Body of pancreas (tissue), 4 donors: Measurements from ENCODE around the gene SPATS2L. TPM values are rescaled to one million over a fixed set of nuclear protein-coding genes. Genes with fewer than 3 reads are reported as not detected.

Source experiments
- ATAC-seq: fragments of 150-250 bp; one replicate; pipeline ENCODE4 v1.9.1; 2016
- DNase-seq, 4 donors: peaks; one replicate each; pipeline ENCODE4 v3.0.0-alpha.2; 2019
- H3K27ac ChIP-seq, 4 donors: fragments of 200-600 bp; sonication (generic); 1 replicate in 3 of 4; 2 replicates in 1 of 4; pipeline versions ENCODE4 v1.5.1 to v1.6.1; 2016 to 2019; ENCODE audit warnings: mild to moderate bottlenecking in 1 of 4, mixed read lengths in 1 of 4, moderate library complexity in 1 of 4
- H3K27me3 ChIP-seq, 2 donors: fragments of 200-600 bp; sonication (generic); one replicate each; pipeline ENCODE4 v1.6.0; 2016; ENCODE audit warnings: mild to moderate bottlenecking in 1 of 2
- H3K36me3 ChIP-seq, 2 donors: fragments of 200-600 bp; sonication (generic); replicated peaks in 1 of 2; 2 replicates each; pipeline ENCODE4 v1.5.1; 2016; ENCODE audit warnings: low read depth in 2 of 2; ENCODE audit not compliant: insufficient read depth in 1 of 2
- H3K4me1 ChIP-seq: fragments of 200-600 bp; sonication (generic); one replicate; pipeline ENCODE4 v1.6.0; 2016
- H3K4me3 ChIP-seq, 2 donors: fragments of 200-600 bp; sonication (generic); 1 replicate in 1 of 2; 2 replicates in 1 of 2; pipeline ENCODE4 v1.5.1; 2016 to 2019
- H3K9me3 ChIP-seq, 3 donors: fragments of 200-600 bp; sonication (generic); 1 replicate in 2 of 3; 2 replicates in 1 of 3; pipeline ENCODE4 v1.5.1; 2016
- POLR2A ChIP-seq, 3 donors: fragments of 450-650 bp; IDR thresholded peaks; one replicate each; pipeline ENCODE4 v1.6.1; 2016; ENCODE audit warnings: antibody characterized with exemption in 3 of 3, mild to moderate bottlenecking in 2 of 3
- WGBS, 2 donors: methylation state at CpG; one replicate each; pipeline ENCODE4 v1.1.5; 2017; 5-methylcytosine and 5-hydroxymethylcytosine counted together
- intact Hi-C: fragments of 100-400 bp; cut with DNase I; formaldehyde crosslinking; loops from one replicate; pipeline ENCODE4 v1.15.1; 2023
- total RNA-seq, 2 donors: library from RNA; depleted of rRNA; stranded (reverse); fragments of >200 nt; gene quantifications; one replicate each; pipeline ENCODE4 v1.1.0, GENCODE V29; 2016
- TF ChIP-seq, protein P1 (sequence below), 7 experiments: fragments of 450-650 bp in 4 of 7; fragments of 200-600 bp in 3 of 7; sonication (generic) in 3 of 7; IDR thresholded peaks; one replicate each; pipeline ENCODE4 v1.5.1; 2016 to 2019; ENCODE audit warnings: antibody characterized with exemption in 7 of 7

SPATS2L gene
- total RNA-seq, 2 donors from 2014 or later, result 39.2 to 49.8 TPM

- Histone ChIP-seq H3K27ac (peak overlapping the region in 2 of 4 donors; percentile 57 to 67), H3K4me3 (no peak overlapping the region), H3K9me3 (no peaks in the 10 kb centered on the region), H3K27me3 (no peaks in the 10 kb centered on the region), H3K36me3 (no peaks in the 10 kb centered on the region), H3K4me1 (peaks cover 31% of the 10 kb centered on the region)
- peak in 1 of 4 donors; percentile 11 for DNase-seq
- TF ChIP-seq, protein P1, sequence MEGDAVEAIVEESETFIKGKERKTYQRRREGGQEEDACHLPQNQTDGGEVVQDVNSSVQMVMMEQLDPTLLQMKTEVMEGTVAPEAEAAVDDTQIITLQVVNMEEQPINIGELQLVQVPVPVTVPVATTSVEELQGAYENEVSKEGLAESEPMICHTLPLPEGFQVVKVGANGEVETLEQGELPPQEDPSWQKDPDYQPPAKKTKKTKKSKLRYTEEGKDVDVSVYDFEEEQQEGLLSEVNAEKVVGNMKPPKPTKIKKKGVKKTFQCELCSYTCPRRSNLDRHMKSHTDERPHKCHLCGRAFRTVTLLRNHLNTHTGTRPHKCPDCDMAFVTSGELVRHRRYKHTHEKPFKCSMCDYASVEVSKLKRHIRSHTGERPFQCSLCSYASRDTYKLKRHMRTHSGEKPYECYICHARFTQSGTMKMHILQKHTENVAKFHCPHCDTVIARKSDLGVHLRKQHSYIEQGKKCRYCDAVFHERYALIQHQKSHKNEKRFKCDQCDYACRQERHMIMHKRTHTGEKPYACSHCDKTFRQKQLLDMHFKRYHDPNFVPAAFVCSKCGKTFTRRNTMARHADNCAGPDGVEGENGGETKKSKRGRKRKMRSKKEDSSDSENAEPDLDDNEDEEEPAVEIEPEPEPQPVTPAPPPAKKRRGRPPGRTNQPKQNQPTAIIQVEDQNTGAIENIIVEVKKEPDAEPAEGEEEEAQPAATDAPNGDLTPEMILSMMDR (IDR thresholded peaks at IDR 0.05), result no peak
- TF ChIP-seq POLR2A (IDR thresholded peaks at IDR 0.05), result no peak
- intact Hi-C loops, result no loop called here
- ATAC-seq, result peak; percentile 71
- WGBS, 2 donors, result 8 to 42% methylated on average over 5 of the region's 5 CpGs
These were observed 46.9 kb upstream of the SPATS2L start for GRCh38 chr2:200259577-200259957.

DNA sequence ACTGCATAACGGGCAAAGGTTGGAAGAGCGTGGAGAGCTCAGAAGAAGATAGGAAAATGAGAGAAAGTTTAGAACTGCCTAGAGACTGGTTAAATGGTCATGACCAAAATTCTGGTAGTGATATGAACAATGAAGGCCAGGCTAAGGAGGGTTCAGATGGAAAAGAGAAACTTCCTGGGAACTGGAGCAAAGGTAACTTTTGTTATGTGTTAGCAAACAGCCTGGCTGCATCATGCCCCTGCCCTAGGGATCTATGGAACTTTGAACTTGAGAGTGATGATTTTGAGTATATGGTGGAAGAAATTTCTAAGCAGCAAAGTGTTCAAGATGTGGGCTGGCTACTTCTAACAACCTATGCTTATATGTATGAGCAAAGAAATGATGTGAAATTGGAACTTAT lies 44.4 kb upstream of the SPATS2L start:
- DNase-seq (no peak), ATAC-seq (no peak)
- no peaks in the 10 kb centered on the region for H3K9me3 ChIP-seq
- H3K27me3 ChIP-seq, result no peaks in the 10 kb centered on the region
- peaks cover 26% of the 10 kb centered on the region for H3K4me1 ChIP-seq
- no peak overlapping the region for H3K27ac ChIP-seq
- H3K36me3 ChIP-seq, result no peaks in the 10 kb centered on the region
- no peak for TF ChIP-seq POLR2A (IDR thresholded peaks at IDR 0.05)
- TF ChIP-seq, protein P1 (IDR thresholded peaks at IDR 0.05), result no peak
- H3K4me3 ChIP-seq, result no peak overlapping the region
- 93 to 97% methylated on average over 2 of the region's 2 CpGs for WGBS, 2 donors
- intact Hi-C loops, result no loop called here

DNA sequence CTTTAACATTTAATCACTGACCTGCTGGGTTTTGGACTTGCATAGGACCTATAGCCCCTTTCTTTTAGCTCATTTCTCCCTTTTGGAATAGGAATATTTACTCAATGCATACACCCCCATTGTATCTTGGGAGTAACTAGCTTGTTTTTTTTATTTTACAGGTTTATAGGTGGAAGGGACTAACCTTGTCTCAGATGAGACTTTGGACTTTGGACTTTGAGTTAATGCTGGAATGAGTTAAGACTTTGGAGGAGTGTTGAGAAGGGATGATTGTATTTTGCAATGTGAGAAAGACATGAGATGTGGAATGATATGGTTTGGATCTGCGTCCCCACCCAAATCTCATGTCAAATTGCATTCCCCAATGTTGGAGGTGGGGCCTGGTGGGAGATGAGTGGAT lies 43.2 kb upstream of the SPATS2L start:
- H3K4me3 ChIP-seq, result no peak overlapping the region
- no peaks in the 10 kb centered on the region for H3K9me3 ChIP-seq
- no peaks in the 10 kb centered on the region for H3K36me3 ChIP-seq
- ATAC-seq (no peak), DNase-seq (no peak)
- peaks cover 19% of the 10 kb centered on the region for H3K4me1 ChIP-seq
- no peaks in the 10 kb centered on the region for H3K27me3 ChIP-seq
- H3K27ac ChIP-seq, result no peak overlapping the region
- no peak for TF ChIP-seq POLR2A (IDR thresholded peaks at IDR 0.05)
- TF ChIP-seq, protein P1 (IDR thresholded peaks at IDR 0.05), result no peak
- intact Hi-C loops, result no loop called here
- 89 to 100% methylated on average over 1 of the region's 1 CpG for WGBS, 2 donors

DNA sequence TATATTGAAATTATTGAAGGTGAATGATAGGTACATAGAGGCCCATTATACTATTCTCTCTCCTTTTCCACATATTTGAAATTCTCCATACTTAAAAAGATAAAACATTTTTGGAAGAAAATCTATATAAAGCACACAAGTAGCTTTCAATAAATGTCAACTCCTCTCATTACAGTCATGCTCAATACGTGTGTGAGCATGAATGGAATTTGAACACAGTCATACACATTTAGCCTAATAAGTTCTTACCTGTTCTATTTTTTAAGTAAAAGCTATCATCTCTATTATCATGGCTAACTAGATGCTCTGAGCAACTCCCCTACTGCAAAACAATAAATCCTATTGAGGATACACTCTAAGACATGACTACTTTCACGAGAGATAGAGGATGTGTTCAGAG lies 41.9 kb upstream of the SPATS2L start:
- TF ChIP-seq, protein P1 (IDR thresholded peaks at IDR 0.05), result no peak
- no peak for TF ChIP-seq POLR2A (IDR thresholded peaks at IDR 0.05)
- intact Hi-C loops, result no loop called here
- 65 to 91% methylated on average over 2 of the region's 2 CpGs for WGBS, 2 donors

DNA sequence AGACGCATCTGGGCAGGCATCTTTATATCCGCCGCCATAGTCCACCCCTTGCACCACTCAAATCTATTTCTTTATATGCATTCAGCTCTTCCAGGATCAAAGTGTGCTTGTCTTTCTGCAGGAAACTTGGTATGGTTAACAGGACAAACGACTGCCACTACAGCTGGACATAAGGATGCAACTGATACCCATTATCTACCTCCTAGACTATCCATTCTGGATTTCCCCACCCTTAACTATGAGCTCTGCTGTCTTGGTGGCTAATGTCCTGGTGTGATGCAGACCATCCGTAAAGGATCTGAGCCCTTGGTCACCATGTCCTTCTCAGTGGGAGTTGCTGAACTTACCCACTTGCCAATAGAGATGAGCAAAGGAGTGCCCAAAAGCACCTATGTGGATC lies 40.1 kb upstream of the SPATS2L start:
- ATAC-seq, result no peak
- DNase-seq, result no peak
- H3K9me3 ChIP-seq, result no peaks in the 10 kb centered on the region
- intact Hi-C loops, result no loop called here
- H3K4me3 ChIP-seq, result no peak overlapping the region
- H3K36me3 ChIP-seq, result no peaks in the 10 kb centered on the region
- WGBS, 2 donors, result 84 to 93% methylated on average over 5 of the region's 5 CpGs
- no peaks in the 10 kb centered on the region for H3K27me3 ChIP-seq
- TF ChIP-seq, protein P1 (IDR thresholded peaks at IDR 0.05), result no peak
- no peak for TF ChIP-seq POLR2A (IDR thresholded peaks at IDR 0.05)
- no peak overlapping the region for H3K27ac ChIP-seq
- no peaks in the 10 kb centered on the region for H3K4me1 ChIP-seq

More for the DNA sequence above, 41.9 kb upstream of the SPATS2L start:
- Histone ChIP-seq H3K36me3 (no peaks in the 10 kb centered on the region), H3K27ac (no peak overlapping the region), H3K4me3 (no peak overlapping the region), H3K4me1 (peaks cover 6% of the 10 kb centered on the region), H3K27me3 (no peaks in the 10 kb centered on the region), H3K9me3 (no peaks in the 10 kb centered on the region)
- no peak for ATAC-seq
- DNase-seq, result no peak
